ENCODE measurements around the gene INO80B. TPM values are rescaled to one million over a fixed set of nuclear protein-coding genes. Genes with fewer than 3 reads are reported as not detected.

INO80B gene
- total and polyA plus RNA-seq, 10 donors, result 9.0 to 50.3 (median 33.4) TPM

- Histone ChIP-seq H3K27ac (no peak overlapping the region), H3K4me3 (peak overlapping the region in 3 of 8 donors; percentile 2 to 90 (median 61)), H3K27me3 (replicated peaks in 1 of 7) (peaks cover 0 to 46% (median 17%) of the 10 kb centered on the region in 7 donors), H3K4me1 (peaks cover 19 to 65% (median 61%) of the 10 kb centered on the region in 6 donors), H3K36me3 (peaks cover 0 to 23% (median 16%) of the 10 kb centered on the region in 6 donors), H3K9me3 (no peaks in the 10 kb centered on the region)
- peak; percentile 68 for DNase-seq
- WGBS, 5 donors, result 95 to 97% (median 96%) methylated on average over 14 of the region's 14 CpGs
- intact Hi-C loops (cut with DNase I; ENCODE audit: low total_unique reads), result no loop called here
- TF ChIP-seq POLR2A (IDR thresholded peaks at IDR 0.05), result no peak
- TF ChIP-seq CTCF (IDR thresholded peaks at IDR 0.05 in 8 of 11, conservative IDR thresholded peaks at IDR 0.05 in 3 of 11), result no peak
- no peak for TF ChIP-seq POLR2AphosphoS5 (IDR thresholded peaks at IDR 0.05)
Measured at GRCh38 chr2:74505448-74506246, 50.8 kb downstream of the INO80B start.

GRCh38 chr2:74507145-74507925 lies 52.4 kb downstream of the INO80B start, which contains the start of gene PCGF1:
TSS of gene PCGF1 (minus strand) at chr2:74507695. CDS start at chr2:74507668, 27 bp downstream.
- WGBS, 5 donors, result 0 to 2% (median 1%) methylated on average over 51 to 56 of the region's 56 CpGs
- TF ChIP-seq CTCF (IDR thresholded peaks at IDR 0.05 in 8 of 11, conservative IDR thresholded peaks at IDR 0.05 in 3 of 11) (peak; percentile 36 to 78 (median 64)), POLR2AphosphoS5 (IDR thresholded peaks at IDR 0.05) (peak; percentile 90 to 93 (median 92)), POLR2A (IDR thresholded peaks at IDR 0.05) (no peak)
- Histone ChIP-seq H3K9me3 (no peaks in the 10 kb centered on the region), H3K4me3 (peak within 1 kb of the TSS; percentile 60 to 90 (median 62)), H3K36me3 (peaks cover 0 to 23% (median 16%) of the 10 kb centered on the region in 6 donors), H3K4me1 (peaks cover 19 to 57% (median 54%) of the 10 kb centered on the region in 6 donors), H3K27ac (peak within 1 kb of the TSS; percentile 97 to 100 (median 99)), H3K27me3 (replicated peaks in 1 of 7) (peaks cover 0 to 46% (median 21%) of the 10 kb centered on the region in 7 donors)
- intact Hi-C loops (cut with DNase I; ENCODE audit: low total_unique reads), result no loop called here
- peak; percentile 98 for DNase-seq

Other genes with a start within 250 kb of the INO80B start
- 1 to 10 TPM; 2.1 to 9.7 (median 3.9) TPM for gene SLC4A5, start 111.7 kb upstream of the INO80B start, total RNA-seq
- gene SLC4A5, start 111.7 kb upstream of the INO80B start, polyA plus RNA-seq, result 1 to 10 TPM in 1 of 3 donors, under 1 TPM in 2; 0.45 to 1.1 (median 0.62) TPM
- gene DCTN1, start 74.8 kb upstream of the INO80B start, total RNA-seq, result 100 to 1,000 TPM in 4 of 7 donors, 10 to 100 TPM in 3; 81.8 to 113 (median 100) TPM
- 10 to 100 TPM; 47.8 to 77.2 (median 53.7) TPM for gene DCTN1, start 74.8 kb upstream of the INO80B start, polyA plus RNA-seq
- 1 to 10 TPM; 1.7 to 4.0 (median 2.8) TPM for gene C2orf81, start 33.5 kb upstream of the INO80B start, total RNA-seq
- 1 to 10 TPM; 3.2 to 5.7 (median 5.1) TPM for gene C2orf81, start 33.5 kb upstream of the INO80B start, polyA plus RNA-seq
- gene WDR54, start 33.4 kb upstream of the INO80B start, total RNA-seq, result 10 to 100 TPM; 15.1 to 24.3 (median 17.9) TPM
- gene WDR54, start 33.4 kb upstream of the INO80B start, polyA plus RNA-seq, result 10 to 100 TPM; 23.7 to 26.0 (median 24.4) TPM
- gene RTKN, start 13.2 kb upstream of the INO80B start, total RNA-seq, result 10 to 100 TPM in 3 of 7 donors, 1 to 10 TPM in 4; 5.0 to 11.1 (median 9.8) TPM
- 1 to 10 TPM; 3.2 to 6.9 (median 3.4) TPM for gene RTKN, start 13.2 kb upstream of the INO80B start, polyA plus RNA-seq
- gene WBP1, start 3.4 kb downstream of the INO80B start, total RNA-seq, result 10 to 100 TPM; 39.5 to 80.7 (median 58.5) TPM
- 10 to 100 TPM; 64.7 to 84.2 (median 78.8) TPM for gene WBP1, start 3.4 kb downstream of the INO80B start, polyA plus RNA-seq
- 10 to 100 TPM; 49.2 to 61.6 (median 56.7) TPM for gene MOGS, start 10.3 kb downstream of the INO80B start, total RNA-seq
- gene MOGS, start 10.3 kb downstream of the INO80B start, polyA plus RNA-seq, result 10 to 100 TPM; 24.6 to 35.5 (median 31.0) TPM
- gene MRPL53, start 17.6 kb downstream of the INO80B start, total RNA-seq, result 10 to 100 TPM; 13.0 to 74.3 (median 61.7) TPM
- gene MRPL53, start 17.6 kb downstream of the INO80B start, polyA plus RNA-seq, result 10 to 100 TPM; 69.4 to 86.7 (median 78.6) TPM
- 10 to 100 TPM; 22.2 to 59.4 (median 31.6) TPM for gene CCDC142, start 27.9 kb downstream of the INO80B start, total RNA-seq
- 1 to 10 TPM; 2.8 to 9.3 (median 3.4) TPM for gene CCDC142, start 27.9 kb downstream of the INO80B start, polyA plus RNA-seq
- 10 to 100 TPM; 34.3 to 51.3 (median 38.3) TPM for gene TTC31, start 28.0 kb downstream of the INO80B start, total RNA-seq
- gene TTC31, start 28.0 kb downstream of the INO80B start, polyA plus RNA-seq, result 10 to 100 TPM; 15.7 to 26.7 (median 21.6) TPM
- gene LBX2, start 44.5 kb downstream of the INO80B start, total RNA-seq, result 1 to 10 TPM in 3 of 7 donors, under 1 TPM in 4; 0.52 to 2.7 (median 0.89) TPM
- gene LBX2, start 44.5 kb downstream of the INO80B start, polyA plus RNA-seq, result 1 to 10 TPM in 1 of 3 donors, under 1 TPM in 2; 0.50 to 1.8 (median 0.93) TPM
- 10 to 100 TPM; 12.7 to 20.4 (median 14.7) TPM for gene PCGF1, start 52.6 kb downstream of the INO80B start, total RNA-seq
- 10 to 100 TPM in 2 of 3 donors, 1 to 10 TPM in 1; 9.6 to 11.8 (median 11.6) TPM for gene PCGF1, start 52.6 kb downstream of the INO80B start, polyA plus RNA-seq
- not detected for gene TLX2, start 59.4 kb downstream of the INO80B start, total RNA-seq
- gene TLX2, start 59.4 kb downstream of the INO80B start, polyA plus RNA-seq, result under 1 TPM in 2 of 3 donors, not detected in 1; 0.04 to 0.05 TPM
- gene DQX1, start 71.1 kb downstream of the INO80B start, total RNA-seq, result under 1 TPM in 5 of 7 donors, not detected in 2; 0.24 to 0.52 (median 0.43) TPM
- under 1 TPM; 0.09 to 0.22 (median 0.11) TPM for gene DQX1, start 71.1 kb downstream of the INO80B start, polyA plus RNA-seq
- 100 to 1,000 TPM; 107 to 182 (median 125) TPM for gene AUP1, start 74.6 kb downstream of the INO80B start, total RNA-seq
- 100 to 1,000 TPM; 140 to 226 (median 223) TPM for gene AUP1, start 74.6 kb downstream of the INO80B start, polyA plus RNA-seq
- 10 to 100 TPM; 34.2 to 58.7 (median 38.7) TPM for gene HTRA2, start 74.8 kb downstream of the INO80B start, total RNA-seq
- gene HTRA2, start 74.8 kb downstream of the INO80B start, polyA plus RNA-seq, result 10 to 100 TPM; 46.0 to 48.7 (median 48.0) TPM
- 10 to 100 TPM; 11.6 to 27.4 (median 18.0) TPM for gene LOXL3, start 98.9 kb downstream of the INO80B start, total RNA-seq
- 1 to 10 TPM; 1.8 to 4.6 (median 3.6) TPM for gene LOXL3, start 98.9 kb downstream of the INO80B start, polyA plus RNA-seq
- 10 to 100 TPM; 36.2 to 59.1 (median 39.7) TPM for gene DOK1, start 99.6 kb downstream of the INO80B start, total RNA-seq
- 10 to 100 TPM; 19.9 to 41.7 (median 21.0) TPM for gene DOK1, start 99.6 kb downstream of the INO80B start, polyA plus RNA-seq
- 1 to 10 TPM in 4 of 7 donors, under 1 TPM in 3; 0.43 to 2.0 (median 1.1) TPM for gene M1AP, start 193.2 kb downstream of the INO80B start, total RNA-seq
- under 1 TPM; 0.26 to 0.61 (median 0.47) TPM for gene M1AP, start 193.2 kb downstream of the INO80B start, polyA plus RNA-seq
- 10 to 100 TPM in 1 of 7 donors, 1 to 10 TPM in 6; 5.0 to 11.0 (median 8.1) TPM for gene SEMA4F, start 199.2 kb downstream of the INO80B start, total RNA-seq
- gene SEMA4F, start 199.2 kb downstream of the INO80B start, polyA plus RNA-seq, result 1 to 10 TPM; 1.5 to 2.6 (median 1.5) TPM